Keratinocyte (primary cell): ENCODE results near the gene ACADVL.

Source experiments
- EZH2 ChIP-seq: IDR thresholded peaks from one replicate; pipeline ENCODE4 v1.6.1; 2012; ENCODE audit warnings: inconsistent platforms, mild to moderate bottlenecking, low read length, moderate library complexity
- TF ChIP-seq, protein P1 (sequence below), 3 experiments: IDR thresholded peaks in 1 of 3; conservative IDR thresholded peaks in 1 of 3; optimal IDR thresholded peaks in 1 of 3; 2 replicates in 2 of 3; 3 replicates in 1 of 3; pipeline versions ENCODE3 to v1.5.1; 2011; ENCODE audit warnings: low read length in 3 of 3, mild to moderate bottlenecking in 3 of 3, moderate library complexity in 2 of 3, control low read depth in 1 of 3, inconsistent platforms in 1 of 3; ENCODE audit not compliant: insufficient read depth in 2 of 3; ENCODE audit errors: extremely low read depth in 1 of 3

DNA sequence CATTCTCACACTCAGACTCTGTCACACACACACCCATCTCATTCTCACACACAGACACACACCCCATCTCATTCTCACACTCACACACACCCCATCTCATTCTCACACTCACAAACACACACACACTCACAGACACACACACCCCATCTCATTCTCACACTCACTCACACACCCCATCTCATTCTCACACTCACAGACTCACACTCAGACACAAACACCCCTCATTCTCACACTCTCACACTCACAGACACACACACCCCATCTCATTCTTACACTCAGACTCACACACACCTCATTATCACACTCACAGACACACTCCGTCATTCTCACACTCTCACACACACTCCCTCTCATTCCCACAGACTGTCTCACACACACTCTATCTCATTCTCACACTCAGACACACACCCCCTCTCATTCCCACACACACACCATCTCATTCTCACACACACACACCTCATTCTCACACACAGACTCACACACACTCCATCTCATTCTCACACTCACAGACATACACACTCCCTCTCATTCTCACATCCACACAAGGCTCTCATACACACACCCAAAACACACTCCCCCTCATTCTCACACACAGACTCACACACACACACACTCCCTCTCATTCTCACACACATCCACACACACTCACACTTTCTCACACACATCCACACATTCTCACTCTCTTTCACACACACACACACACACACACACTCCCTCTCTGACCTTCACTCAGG lies 43.5 kb upstream of the ACADVL start:
- TF ChIP-seq, protein P1, sequence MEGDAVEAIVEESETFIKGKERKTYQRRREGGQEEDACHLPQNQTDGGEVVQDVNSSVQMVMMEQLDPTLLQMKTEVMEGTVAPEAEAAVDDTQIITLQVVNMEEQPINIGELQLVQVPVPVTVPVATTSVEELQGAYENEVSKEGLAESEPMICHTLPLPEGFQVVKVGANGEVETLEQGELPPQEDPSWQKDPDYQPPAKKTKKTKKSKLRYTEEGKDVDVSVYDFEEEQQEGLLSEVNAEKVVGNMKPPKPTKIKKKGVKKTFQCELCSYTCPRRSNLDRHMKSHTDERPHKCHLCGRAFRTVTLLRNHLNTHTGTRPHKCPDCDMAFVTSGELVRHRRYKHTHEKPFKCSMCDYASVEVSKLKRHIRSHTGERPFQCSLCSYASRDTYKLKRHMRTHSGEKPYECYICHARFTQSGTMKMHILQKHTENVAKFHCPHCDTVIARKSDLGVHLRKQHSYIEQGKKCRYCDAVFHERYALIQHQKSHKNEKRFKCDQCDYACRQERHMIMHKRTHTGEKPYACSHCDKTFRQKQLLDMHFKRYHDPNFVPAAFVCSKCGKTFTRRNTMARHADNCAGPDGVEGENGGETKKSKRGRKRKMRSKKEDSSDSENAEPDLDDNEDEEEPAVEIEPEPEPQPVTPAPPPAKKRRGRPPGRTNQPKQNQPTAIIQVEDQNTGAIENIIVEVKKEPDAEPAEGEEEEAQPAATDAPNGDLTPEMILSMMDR (optimal IDR thresholded peaks at IDR 0.05 in 1 of 3, IDR thresholded peaks at IDR 0.05 in 1 of 3, conservative IDR thresholded peaks at IDR 0.05 in 1 of 3; ENCODE audit: extremely low read depth in 1 of 3, insufficient read depth in 2 of 3, low read length in 3 of 3), result no peak
- TF ChIP-seq EZH2, result no peak
